ENCODE data around the gene SLC25A42. TPM values are rescaled to one million over a fixed set of nuclear protein-coding genes. Genes with fewer than 3 reads are reported as not detected.

SLC25A42 gene
- polyA plus RNA-seq, 2 of the 4 experiments (the other 2 are of a cell fraction), result 0.92 to 1.3 TPM

GRCh38 chr19:19076476-19076875, 12.7 kb downstream of the SLC25A42 start (continued):
- TF ChIP-seq ESRRA (IDR thresholded peaks at IDR 0.05; ENCODE audit: borderline replicate concordance, low read length), result no peak

- TF ChIP-seq POLR2A (IDR thresholded peaks at IDR 0.05; ENCODE audit: low read length), result no peak
- no peak for TF ChIP-seq FOSB (CRISPR knock-in tag; IDR thresholded peaks at IDR 0.05)
- no peak for TF ChIP-seq CEBPB (IDR thresholded peaks at IDR 0.05)
- TF ChIP-seq RAD21 (conservative IDR thresholded peaks at IDR 0.05 in 1 of 2, IDR thresholded peaks at IDR 0.05 in 1 of 2), result no peak
- WGBS (ENCODE audit: missing lambda C conversion rate), result 86% methylated on average over 7 of the region's 7 CpGs
- Histone ChIP-seq H3K9me3 (no peaks in the 10 kb centered on the region), H3K27ac (no peak overlapping the region), H3K4me3 (no peak overlapping the region), H3K4me1 (no peaks in the 10 kb centered on the region), H3K4me2 (no peak overlapping the region)
- ChIA-PET POLR2A (no interaction called here), CTCF (no interaction called here)
- FAIRE-seq, result no peak
- no peak for ATAC-seq
- DNase-seq (ENCODE audit: low read depth in 1 of 2, low spot score in 1 of 2), result no peak
These were observed 13.3 kb downstream of the SLC25A42 start for GRCh38 chr19:19077103-19077502.

- no peak for FAIRE-seq
These were observed 15.0 kb downstream of the SLC25A42 start for GRCh38 chr19:19078801-19079200.

GRCh38 chr19:19079571-19079970, 15.8 kb downstream of the SLC25A42 start:
- H3K4me3 ChIP-seq, result no peak overlapping the region
- ChIA-PET CTCF (no interaction called here), POLR2A (no interaction called here)
- H3K4me2 ChIP-seq, result no peak overlapping the region
- 94% methylated on average over 1 of the region's 1 CpG for WGBS (ENCODE audit: missing lambda C conversion rate)
- H3K9me3 ChIP-seq, result no peaks in the 10 kb centered on the region
- no peak for TF ChIP-seq KDM5A (IDR thresholded peaks at IDR 0.05)
- no peak for DNase-seq (ENCODE audit: low read depth in 1 of 2, low spot score in 1 of 2)
- FAIRE-seq, result no peak
- H3K27ac ChIP-seq, result no peak overlapping the region
- no peak for ATAC-seq
- no peaks in the 10 kb centered on the region for H3K4me1 ChIP-seq

More at GRCh38 chr19:19078801-19079200, 15.0 kb downstream of the SLC25A42 start:
- no peak overlapping the region for H3K4me2 ChIP-seq
- 89% methylated on average over 6 of the region's 6 CpGs for WGBS (ENCODE audit: missing lambda C conversion rate)
- POLR2A ChIA-PET, result no interaction called here
- no peaks in the 10 kb centered on the region for H3K4me1 ChIP-seq
- CTCF ChIA-PET, result no interaction called here
- H3K9me3 ChIP-seq, result no peaks in the 10 kb centered on the region
- H3K27ac ChIP-seq, result no peak overlapping the region
- no peak for DNase-seq (ENCODE audit: low read depth in 1 of 2, low spot score in 1 of 2)
- ATAC-seq, result no peak
- TF ChIP-seq MAFK (IDR thresholded peaks at IDR 0.05; ENCODE audit: partially characterized antibody) (no peak), EP300 (IDR thresholded peaks at IDR 0.05) (no peak), JUN (IDR thresholded peaks at IDR 0.05) (no peak), ELK1 (IDR thresholded peaks at IDR 0.05; ENCODE audit: low read depth, low read length) (no peak), BCL3 (IDR thresholded peaks at IDR 0.05) (no peak)
- H3K4me3 ChIP-seq, result no peak overlapping the region

- Histone ChIP-seq H3K27ac (no peak overlapping the region), H3K4me2 (no peak overlapping the region), H3K4me3 (no peak overlapping the region), H3K4me1 (no peaks in the 10 kb centered on the region), H3K9me3 (no peaks in the 10 kb centered on the region)
- WGBS (ENCODE audit: missing lambda C conversion rate), result 71% methylated on average over 16 of the region's 16 CpGs
- no peak for DNase-seq (ENCODE audit: low read depth in 1 of 2, low spot score in 1 of 2)
- no peak for FAIRE-seq
- POLR2A ChIA-PET, result no interaction called here
- no peak for TF ChIP-seq EHF (CRISPR knock-in tag; IDR thresholded peaks at IDR 0.05)
- TF ChIP-seq EHMT2 (IDR thresholded peaks at IDR 0.05; ENCODE audit: low read depth), result no peak
- ATAC-seq, result no peak
- CTCF ChIA-PET, result no interaction called here
These were observed 17.9 kb downstream of the SLC25A42 start for GRCh38 chr19:19081642-19082151.
